Immature natural killer cell (primary cell): ENCODE measurements around the gene HADHA. TPM values are rescaled to one million over a fixed set of nuclear protein-coding genes. Genes with fewer than 3 reads are reported as not detected.

Experiments used
- DNase-seq, 3 donors: peaks; one replicate each; pipeline ENCODE4 v3.0.0; 2022; ENCODE audit warnings: mixed read lengths in 1 of 3
- H3K27ac Mint-ChIP-seq, 6 donors: one replicate each; pipeline ENCODE4 v1.8.0; 2020; ENCODE audit warnings: mixed read lengths in 6 of 6, mild to moderate bottlenecking in 5 of 6, inconsistent platforms in 4 of 6, moderate library complexity in 3 of 6
- H3K27me3 Mint-ChIP-seq, 3 donors: one replicate each; pipeline ENCODE4 v1.8.0; 2020 to 2021; ENCODE audit warnings: low read depth in 3 of 3, mild to moderate bottlenecking in 3 of 3, mixed read lengths in 3 of 3, moderate library complexity in 3 of 3, inconsistent platforms in 1 of 3
- H3K36me3 Mint-ChIP-seq, 3 donors: one replicate each; pipeline ENCODE4 v1.8.0; 2020; ENCODE audit warnings: mixed read lengths in 3 of 3, inconsistent platforms in 2 of 3, mild to moderate bottlenecking in 2 of 3
- H3K4me1 Mint-ChIP-seq, 2 donors: one replicate each; pipeline ENCODE4 v1.8.0; 2020; ENCODE audit warnings: inconsistent platforms in 2 of 2, mild to moderate bottlenecking in 2 of 2, mixed read lengths in 2 of 2, moderate library complexity in 1 of 2
- H3K4me3 Mint-ChIP-seq, 5 donors: one replicate each; pipeline ENCODE4 v1.8.0; 2020; ENCODE audit warnings: mild to moderate bottlenecking in 5 of 5, mixed read lengths in 5 of 5, inconsistent platforms in 3 of 5, moderate library complexity in 3 of 5
- H3K9me3 Mint-ChIP-seq, 6 donors: one replicate each; pipeline ENCODE4 v1.8.0; 2020; ENCODE audit warnings: mild to moderate bottlenecking in 6 of 6, mixed read lengths in 6 of 6, inconsistent platforms in 4 of 6, moderate library complexity in 3 of 6
- polyA plus RNA-seq, 3 donors: library from polyadenylated mRNA; unstranded; fragments of 300-500 nt; fragmentation: Illumina TruSeq; gene quantifications; one replicate each; pipeline ENCODE4 v1.2.3, GENCODE V29; 2021

Gene HADHA
- polyA plus RNA-seq, 3 donors from 2014 or later: 94.4 to 132 (median 118) TPM

GRCh38 chr2:26195040-26195984 lies 49.1 kb downstream of the HADHA start:
- Mint-ChIP-seq H3K4me1 (no peaks in the 10 kb centered on the region), H3K9me3 (no peaks in the 10 kb centered on the region), H3K27me3 (peaks cover 0 to 4% (median 0%) of the 10 kb centered on the region in 3 donors), H3K27ac (no peak overlapping the region), H3K4me3 (no peak overlapping the region), H3K36me3 (peaks cover 11 to 62% (median 25%) of the 10 kb centered on the region in 3 donors)
- DNase-seq: no peak

- H3K9me3 Mint-ChIP-seq: no peaks in the 10 kb centered on the region
- no peak for DNase-seq
- H3K27me3 Mint-ChIP-seq: peaks cover 0 to 4% (median 0%) of the 10 kb centered on the region in 3 donors
- peaks cover 5 to 55% (median 18%) of the 10 kb centered on the region in 3 donors for H3K36me3 Mint-ChIP-seq
- H3K4me3 Mint-ChIP-seq: no peak overlapping the region
- H3K27ac Mint-ChIP-seq: peak overlapping the region in 2 of 6 donors; percentile 28 to 34
- no peaks in the 10 kb centered on the region for H3K4me1 Mint-ChIP-seq
Measured at GRCh38 chr2:26193578-26194231, 50.7 kb downstream of the HADHA start.

DNA sequence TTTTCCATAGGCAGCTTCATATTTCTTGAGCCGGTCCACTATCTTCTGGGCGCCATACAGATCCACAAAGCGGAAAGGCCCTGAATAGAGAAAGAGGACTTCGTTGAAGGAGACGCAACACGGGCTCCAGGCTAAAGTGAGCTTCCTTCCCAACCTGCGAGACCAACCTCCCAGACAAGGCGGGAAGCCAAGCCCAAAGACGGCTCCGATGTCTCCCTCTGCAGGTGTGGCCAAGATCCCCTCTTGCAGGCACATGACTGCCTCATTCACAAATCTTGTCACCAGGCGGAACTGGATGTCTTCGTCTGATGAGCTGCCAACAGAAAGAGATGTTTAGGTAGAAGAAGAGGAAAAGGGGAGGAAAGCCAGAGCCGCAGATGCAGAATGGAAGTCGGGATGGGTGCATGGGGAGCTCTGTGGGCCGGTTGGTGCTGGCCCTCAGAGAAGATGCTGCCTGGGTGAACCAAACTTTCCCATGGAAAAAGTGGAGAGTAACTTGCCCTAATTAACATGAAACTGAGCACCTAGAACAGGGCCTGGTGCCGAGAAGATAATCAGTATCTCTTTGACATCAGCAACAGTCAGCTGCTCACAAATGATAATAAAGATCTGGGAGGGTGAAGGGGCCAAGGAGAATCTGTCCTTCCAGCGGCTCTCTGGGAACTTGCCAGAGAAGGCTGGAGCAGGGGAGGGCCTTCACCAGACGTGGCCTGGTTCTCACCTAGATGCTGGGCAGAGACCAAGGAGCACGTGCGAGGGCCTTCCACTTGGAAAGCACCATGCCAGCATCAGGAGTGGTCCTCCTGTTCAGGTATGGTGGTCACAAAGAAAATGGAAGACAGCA lies 52.9 kb downstream of the HADHA start:
- H3K27me3 Mint-ChIP-seq: peaks cover 0 to 2% (median 0%) of the 10 kb centered on the region in 3 donors
- peaks cover 0 to 3% of the 10 kb centered on the region in 2 donors for H3K4me1 Mint-ChIP-seq
- H3K36me3 Mint-ChIP-seq: peaks cover 5 to 37% (median 13%) of the 10 kb centered on the region in 3 donors
- no peak for DNase-seq
- peak overlapping the region in 1 of 6 donors; percentile 19 for H3K27ac Mint-ChIP-seq
- no peaks in the 10 kb centered on the region for H3K9me3 Mint-ChIP-seq
- no peak overlapping the region for H3K4me3 Mint-ChIP-seq

DNA sequence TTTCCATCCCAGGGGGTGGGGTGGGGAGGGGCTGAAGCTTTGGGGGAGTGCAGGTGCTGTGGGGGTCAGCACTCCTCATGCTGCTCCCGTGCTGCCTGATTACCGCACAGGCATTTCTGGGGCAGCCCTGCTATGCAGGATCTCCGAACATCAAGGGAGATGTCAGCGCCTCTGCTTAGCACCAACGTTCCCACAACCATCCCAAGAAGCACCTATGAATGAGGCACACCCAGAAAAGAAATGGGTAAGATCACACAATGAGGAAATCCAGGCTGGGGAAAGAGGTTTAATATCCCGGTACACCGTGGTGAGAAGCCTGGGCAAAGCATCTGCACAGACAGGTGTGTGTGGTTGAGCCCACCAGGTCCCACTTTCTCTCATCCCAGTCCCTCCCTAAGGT lies 54.1 kb downstream of the HADHA start:
- peaks cover 0 to 2% (median 0%) of the 10 kb centered on the region in 3 donors for H3K27me3 Mint-ChIP-seq
- H3K36me3 Mint-ChIP-seq: peaks cover 5 to 29% (median 13%) of the 10 kb centered on the region in 3 donors
- H3K27ac Mint-ChIP-seq: no peak overlapping the region
- H3K9me3 Mint-ChIP-seq: no peaks in the 10 kb centered on the region
- no peak overlapping the region for H3K4me3 Mint-ChIP-seq
- DNase-seq: no peak
- H3K4me1 Mint-ChIP-seq: peaks cover 6 to 8% of the 10 kb centered on the region in 2 donors

GRCh38 chr2:26189751-26190150 lies 54.7 kb downstream of the HADHA start:
- Mint-ChIP-seq H3K36me3 (peaks cover 5 to 23% (median 7%) of the 10 kb centered on the region in 3 donors), H3K4me1 (peaks cover 10% of the 10 kb centered on the region in 2 donors), H3K27ac (peak overlapping the region in 2 of 6 donors; percentile 16 to 39), H3K4me3 (no peak overlapping the region), H3K9me3 (no peaks in the 10 kb centered on the region), H3K27me3 (peaks cover 0 to 2% (median 0%) of the 10 kb centered on the region in 3 donors)
- no peak for DNase-seq

- peaks cover under 1 to 16% (median 1%) of the 10 kb centered on the region in 3 donors for H3K36me3 Mint-ChIP-seq
- no peak for DNase-seq
- H3K27me3 Mint-ChIP-seq: peaks cover 0 to 2% (median 0%) of the 10 kb centered on the region in 3 donors
- no peak overlapping the region for H3K4me3 Mint-ChIP-seq
- H3K9me3 Mint-ChIP-seq: no peaks in the 10 kb centered on the region
- H3K4me1 Mint-ChIP-seq: peaks cover 10% of the 10 kb centered on the region in 2 donors
- H3K27ac Mint-ChIP-seq: peak overlapping the region in 4 of 6 donors; percentile 16 to 69 (median 38)
Measured at GRCh38 chr2:26189123-26189522, 55.3 kb downstream of the HADHA start.

- Mint-ChIP-seq H3K9me3 (no peaks in the 10 kb centered on the region), H3K27ac (peak overlapping the region in 1 of 6 donors; percentile 17), H3K27me3 (peaks cover 0 to 4% (median 0%) of the 10 kb centered on the region in 3 donors), H3K36me3 (peaks cover 0 to 7% (median 0%) of the 10 kb centered on the region in 3 donors), H3K4me3 (no peak overlapping the region), H3K4me1 (peaks cover 14 to 16% of the 10 kb centered on the region in 2 donors)
- DNase-seq: no peak
Measured at GRCh38 chr2:26187537-26188104, 56.8 kb downstream of the HADHA start.

DNA sequence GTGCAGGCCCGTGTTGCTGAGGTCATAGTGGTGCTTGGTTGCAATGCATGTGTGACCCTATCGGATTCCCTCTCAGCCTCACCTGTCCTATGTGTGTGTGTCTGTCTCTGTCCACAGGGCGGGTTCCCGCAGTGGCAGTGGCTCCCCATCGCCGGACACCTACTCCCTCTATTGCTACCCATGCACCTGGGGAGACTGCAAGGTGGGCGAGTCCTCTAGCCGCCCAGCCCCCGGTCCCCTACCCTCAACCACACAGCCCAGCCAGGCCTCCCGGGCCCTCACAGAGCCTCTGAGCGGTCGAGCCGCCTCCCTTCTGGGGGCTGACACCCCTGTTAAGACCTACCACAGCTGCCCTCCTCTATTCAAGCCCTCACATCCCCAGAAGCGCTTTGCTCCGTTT lies 57.3 kb downstream of the HADHA start:
- Mint-ChIP-seq H3K27me3 (peaks cover 0 to 5% (median under 1%) of the 10 kb centered on the region in 3 donors), H3K36me3 (peaks cover 0 to 7% (median 0%) of the 10 kb centered on the region in 3 donors), H3K4me1 (peaks cover 14 to 16% of the 10 kb centered on the region in 2 donors), H3K9me3 (no peaks in the 10 kb centered on the region), H3K27ac (peak overlapping the region in 2 of 6 donors; percentile 49 to 60), H3K4me3 (peak overlapping the region in 4 of 5 donors; percentile 41 to 62 (median 49))
- no peak for DNase-seq

DNA sequence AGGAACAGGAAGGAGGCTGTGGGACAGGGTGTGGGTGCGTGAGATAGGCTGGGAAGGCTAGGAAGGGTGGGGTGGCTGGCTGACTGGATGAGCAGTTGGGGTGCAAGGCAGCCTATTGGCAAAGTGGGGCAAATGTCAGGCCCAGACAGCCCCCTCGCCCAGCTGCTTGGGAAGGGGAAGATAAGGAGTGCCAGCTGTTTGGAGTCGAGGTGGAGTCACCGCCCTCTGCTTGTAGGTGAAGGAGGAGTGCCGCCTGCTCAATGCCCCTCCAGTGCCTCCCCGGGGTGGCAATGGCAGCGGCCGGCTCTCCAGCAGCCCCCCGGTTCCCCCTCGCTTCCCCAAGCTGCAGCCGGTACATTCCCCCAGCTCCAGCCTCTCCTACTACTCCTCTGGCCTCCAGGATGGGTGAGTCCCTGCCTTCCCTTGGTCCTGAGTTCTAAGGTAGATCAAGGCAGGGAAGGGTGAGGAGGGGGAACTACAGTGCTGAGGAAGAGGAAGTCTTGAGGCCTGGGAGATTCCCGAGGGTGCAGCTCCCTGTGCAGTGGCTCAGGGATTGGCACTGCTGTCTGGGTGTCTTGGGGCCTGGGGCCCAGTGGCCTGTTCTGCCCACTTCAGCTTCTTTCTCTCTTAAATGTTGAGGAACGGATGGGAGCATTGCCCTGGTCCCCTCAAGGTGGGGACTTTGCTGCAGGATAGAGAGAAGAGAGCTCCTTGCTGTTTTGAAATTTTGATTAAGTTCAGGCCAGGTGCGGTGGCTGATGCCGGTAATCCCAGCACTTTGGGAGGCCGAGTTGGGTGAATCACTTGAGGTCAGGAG lies 58.3 kb downstream of the HADHA start:
- peaks cover 4% of the 10 kb centered on the region in 3 donors for H3K27me3 Mint-ChIP-seq
- DNase-seq: no peak
- H3K4me3 Mint-ChIP-seq: peak overlapping the region; percentile 81 to 86 (median 82)
- H3K27ac Mint-ChIP-seq: peak overlapping the region in 4 of 6 donors; percentile 19 to 71 (median 60)
- no peaks in the 10 kb centered on the region for H3K9me3 Mint-ChIP-seq
- H3K36me3 Mint-ChIP-seq: no peaks in the 10 kb centered on the region
- H3K4me1 Mint-ChIP-seq: peaks cover 14 to 16% of the 10 kb centered on the region in 2 donors

- no peaks in the 10 kb centered on the region for H3K36me3 Mint-ChIP-seq
- peaks cover 5 to 8% (median 8%) of the 10 kb centered on the region in 3 donors for H3K27me3 Mint-ChIP-seq
- peaks cover 14 to 16% of the 10 kb centered on the region in 2 donors for H3K4me1 Mint-ChIP-seq
- no peak for DNase-seq
- H3K4me3 Mint-ChIP-seq: peak overlapping the region; percentile 81 to 86 (median 82)
- peak overlapping the region in 5 of 6 donors; percentile 59 to 79 (median 61) for H3K27ac Mint-ChIP-seq
- no peaks in the 10 kb centered on the region for H3K9me3 Mint-ChIP-seq
Measured at GRCh38 chr2:26185304-26185928, 59.0 kb downstream of the HADHA start.

GRCh38 chr2:26184555-26185303 lies 59.7 kb downstream of the HADHA start:
- Mint-ChIP-seq H3K4me1 (peaks cover 16 to 21% of the 10 kb centered on the region in 2 donors), H3K36me3 (no peaks in the 10 kb centered on the region), H3K27ac (peak overlapping the region in 3 of 6 donors; percentile 59 to 79 (median 61)), H3K9me3 (no peaks in the 10 kb centered on the region), H3K27me3 (peaks cover 8 to 10% (median 9%) of the 10 kb centered on the region in 3 donors), H3K4me3 (peak overlapping the region; percentile 81 to 86 (median 82))
- peak; percentile 82 to 89 (median 87) for DNase-seq
